HepG2 (cell line): Measurements from ENCODE around the gene CTXN1. TPM values are rescaled to one million over a fixed set of nuclear protein-coding genes. Genes with fewer than 3 reads are reported as not detected.
A peak's percentile ranks its signal among the peaks of the same experiment; 100 is the strongest.

Experiments used
- CREB1 ChIP-seq, 2 experiments: fragments of 450-650 bp in 1 of 2; IDR thresholded peaks; 2 replicates each; pipeline ENCODE4 v1.6.1; 2016 to 2017; ENCODE audit warnings: control low read depth in 1 of 2, mild to moderate bottlenecking in 1 of 2, missing compliant biosample characterization in 1 of 2, missing genetic modification characterization in 1 of 2
- DZIP1 ChIP-seq: sonication (generic); formaldehyde crosslinking; IDR thresholded peaks from 2 replicates; pipeline ENCODE4 v1.5.0; 2020; ENCODE audit warnings: mild to moderate bottlenecking, missing genetic modification reagents
- HNRNPK ChIP-seq: fragments of 200-400 bp; formaldehyde crosslinking; IDR thresholded peaks from 2 replicates; pipeline ENCODE4 v1.6.1; 2018; ENCODE audit warnings: low read length, low read depth, moderate library complexity, mild to moderate bottlenecking; ENCODE audit not compliant: poor library complexity, severe bottlenecking
- ISL2 ChIP-seq: sonication (generic); formaldehyde crosslinking; IDR thresholded peaks from 2 replicates; pipeline ENCODE4 v1.5.0; 2020; ENCODE audit warnings: missing genetic modification reagents
- KAT8 ChIP-seq: IDR thresholded peaks from 2 replicates; pipeline ENCODE4 v1.6.1; 2016; ENCODE audit warnings: missing genetic modification reagents, missing compliant biosample characterization
- MBD4 ChIP-seq: IDR thresholded peaks from 2 replicates; pipeline ENCODE4 v1.6.1; 2012; ENCODE audit warnings: low read length, inconsistent platforms, borderline replicate concordance
- NFE2 ChIP-seq: sonication (generic); formaldehyde crosslinking; IDR thresholded peaks from 2 replicates; pipeline ENCODE4 v1.4.0; 2020; ENCODE audit warnings: missing genetic modification reagents
- PAXIP1 ChIP-seq: sonication (generic); formaldehyde crosslinking; conservative IDR thresholded peaks from 2 replicates; pipeline ENCODE4 v1.4.0; 2020; ENCODE audit warnings: mild to moderate bottlenecking, missing genetic modification reagents, moderate library complexity
- PHF8 ChIP-seq: sonication (generic); formaldehyde crosslinking; IDR thresholded peaks from 2 replicates; pipeline ENCODE4 v1.5.0; 2020; ENCODE audit warnings: missing genetic modification reagents
- PPARG ChIP-seq: conservative IDR thresholded peaks from 2 replicates; pipeline ENCODE4 v1.6.1; 2016; ENCODE audit warnings: missing biosample characterization, missing genetic modification reagents
- PRDM10 ChIP-seq: sonication (generic); formaldehyde crosslinking; IDR thresholded peaks from 2 replicates; pipeline ENCODE4 v1.4.0; 2020; ENCODE audit warnings: low read depth, missing genetic modification reagents
- PREB ChIP-seq: sonication (generic); formaldehyde crosslinking; IDR thresholded peaks from 2 replicates; pipeline ENCODE4 v1.4.0; 2020; ENCODE audit warnings: missing genetic modification reagents
- TCF7L2 ChIP-seq: IDR thresholded peaks from 2 replicates; pipeline ENCODE4 v1.6.1; 2011; ENCODE audit warnings: mild to moderate bottlenecking, low read depth, low read length, moderate library complexity
- ZBTB34 ChIP-seq: sonication (generic); formaldehyde crosslinking; IDR thresholded peaks from 2 replicates; pipeline ENCODE4 v1.8.0; 2022; ENCODE audit warnings: mild to moderate bottlenecking, missing genetic modification reagents
- ZNF530 ChIP-seq: sonication (generic); formaldehyde crosslinking; IDR thresholded peaks from 2 replicates; pipeline ENCODE4 v1.5.0; 2020; ENCODE audit warnings: low read depth, mild to moderate bottlenecking, missing genetic modification reagents
- ZNF549 ChIP-seq: sonication (generic); formaldehyde crosslinking; IDR thresholded peaks from 2 replicates; pipeline ENCODE4 v1.5.0; 2020; ENCODE audit warnings: missing genetic modification reagents
- polyA plus RNA-seq, 8 experiments: library from polyadenylated mRNA; depleted of rRNA in 3 of 8; stranded (reverse) in 7 of 8; unstranded in 1 of 8; fragments of >200 nt; fragmentation: Illumina TruSeq in 4 of 8; extraction: Trizol in 4 of 8; gene quantifications; 2 replicates each; pipeline versions ENCODE4 v1.2.1 to v1.2.3, GENCODE V29; 2011 to 2016; ENCODE audit warnings: low read depth in 4 of 8, missing spikeins in 1 of 8, mixed read lengths in 1 of 8; ENCODE audit not compliant: insufficient read depth in 1 of 8
- total RNA-seq, 5 experiments: library from RNA; depleted of rRNA; stranded (reverse); fragments of >200 nt; fragmentation: Illumina TruSeq; extraction: Trizol; gene quantifications; 2 replicates each; pipeline ENCODE4 v1.2.3, GENCODE V29; 2016; ENCODE audit warnings: low read depth in 1 of 5

CTXN1 gene
- total and polyA plus RNA-seq, 2 of the 13 experiments (the other 11 are each of a cell fraction or from before 2014, with no cell fraction given): 0.11 TPM; not detected in 1

GRCh38 chr19:7943444-7944176, 17.7 kb upstream of the CTXN1 start, which contains the start of gene TIMM44 (continued):
- TF ChIP-seq PRDM10 (CRISPR knock-in tag) (no peak), TCF7L2 (no peak), KAT8 (CRISPR knock-in tag) (peak; percentile 91), NFE2 (peak; percentile 50; the same call in 1 of the 2 replicates), PAXIP1 (peak; percentile 55), PREB (CRISPR knock-in tag) (no peak), ISL2 (CRISPR knock-in tag) (peak; percentile 28; the same call in 1 of the 2 replicates), HNRNPK (no peak), CREB1 (IDR thresholded peaks at IDR 0.05) (peak; percentile 91), CREB1 (CRISPR knock-in tag; IDR thresholded peaks at IDR 0.05) (peak; percentile 97), PHF8 (CRISPR knock-in tag) (peak; percentile 97), ZBTB34 (CRISPR knock-in tag) (0 out of 2 replicates have a peak, but pooled peaks have one; percentile 31), PPARG (CRISPR knock-in tag) (no peak), ZNF530 (no peak), MBD4 (no peak), ZNF549 (CRISPR knock-in tag) (no peak), DZIP1 (CRISPR knock-in tag) (peak; percentile 18; the same call in 1 of the 2 replicates)
